A549 treated with Hydrocortisone at 1 μM for 4 hours (cell line): Measurements from ENCODE around the gene ZNF786. TPM values are rescaled to one million over a fixed set of nuclear protein-coding genes. Genes with fewer than 3 reads are reported as not detected.

ENCODE experiments used
- total RNA-seq: library from RNA; stranded (reverse); fragments of 200-300 nt; extraction: Qiagen RNA extraction; gene quantifications from 5 replicates; pipeline ENCODE4 v1.2.3, GENCODE V29; 2022

Gene ZNF786, protein sequence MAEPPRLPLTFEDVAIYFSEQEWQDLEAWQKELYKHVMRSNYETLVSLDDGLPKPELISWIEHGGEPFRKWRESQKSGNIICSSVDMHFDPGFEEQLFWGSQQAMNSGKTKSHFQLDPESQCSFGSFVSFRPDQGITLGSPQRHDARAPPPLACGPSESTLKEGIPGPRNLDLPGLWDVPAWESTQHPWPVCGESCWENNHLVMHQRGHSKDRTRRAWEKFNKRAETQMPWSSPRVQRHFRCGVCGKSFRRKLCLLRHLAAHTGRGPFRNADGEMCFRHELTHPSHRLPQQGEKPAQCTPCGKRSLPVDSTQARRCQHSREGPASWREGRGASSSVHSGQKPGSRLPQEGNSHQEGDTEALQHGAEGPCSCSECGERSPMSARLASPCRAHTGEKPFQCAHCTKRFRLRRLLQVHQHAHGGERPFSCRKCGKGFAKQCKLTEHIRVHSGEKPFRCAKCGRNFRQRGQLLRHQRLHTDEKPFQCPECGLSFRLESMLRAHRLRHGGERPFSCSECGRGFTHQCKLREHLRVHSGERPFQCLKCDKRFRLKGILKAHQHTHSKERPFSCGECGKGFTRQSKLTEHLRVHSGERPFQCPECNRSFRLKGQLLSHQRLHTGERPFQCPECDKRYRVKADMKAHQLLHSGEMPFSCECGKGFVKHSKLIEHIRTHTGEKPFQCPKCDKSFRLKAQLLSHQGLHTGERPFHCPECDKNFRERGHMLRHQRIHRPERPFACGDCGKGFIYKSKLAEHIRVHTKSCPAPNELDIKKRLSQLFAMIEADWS
- total RNA-seq: 5.9 to 6.8 TPM (median 6.2 TPM) in 5 replicates

GRCh38 chr7:149090397-149091195 is at the start of gene ZNF786:
ZNF786 (minus strand) TSS chr7:149090718; CDS start chr7:149090640, 78 bp downstream.

DNA sequence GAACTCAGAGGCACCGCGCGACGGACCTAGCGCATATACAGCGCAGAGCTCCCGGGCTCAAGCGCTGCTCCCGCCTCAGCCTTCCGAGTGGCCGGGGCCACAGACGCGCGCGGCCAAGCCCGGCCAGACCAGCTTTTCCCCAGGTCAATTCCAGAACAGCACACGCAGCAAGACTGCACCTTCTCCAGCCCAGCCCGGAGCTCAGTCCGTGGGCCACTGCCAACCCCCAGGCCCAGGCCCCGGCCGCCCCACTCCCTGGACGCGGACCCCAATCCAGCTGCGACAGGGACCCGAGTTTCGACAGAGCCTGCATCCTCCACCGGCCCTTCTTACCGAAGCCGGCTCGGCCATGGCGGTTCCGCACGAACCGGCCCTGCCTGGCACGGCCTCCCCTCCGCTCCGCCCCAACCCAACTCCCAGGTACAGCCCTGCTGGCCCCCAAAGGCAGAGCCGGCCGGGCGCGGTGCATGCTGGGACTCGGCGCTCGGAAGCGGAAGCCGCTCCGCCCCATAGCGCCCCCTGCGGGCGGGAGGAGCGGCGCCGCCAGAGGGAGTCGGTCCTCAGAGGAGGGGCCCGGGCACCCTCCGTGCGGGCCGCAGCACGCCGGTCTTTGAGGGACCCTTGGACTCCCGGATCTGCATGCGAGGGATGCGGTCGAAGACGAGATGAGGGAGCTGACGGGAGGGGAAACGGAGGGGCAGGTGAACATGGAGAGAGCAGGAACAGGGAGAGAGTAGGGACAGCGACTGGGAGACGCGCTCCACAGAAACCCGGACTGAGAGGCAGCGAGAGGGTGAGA is 35.5 kb upstream of the ZNF786 start, which contains the start of gene ZNF425:
ZNF425 (minus strand) TSS at position 462 of the 799 bp plus-strand sequence; CDS start at position 351, 111 bp downstream.

GRCh38 chr7:149028346-149029109 is 62.0 kb downstream of the ZNF786 start, which contains the start of gene PDIA4:
PDIA4 (minus strand) TSS chr7:149028505; CDS start chr7:149028408, 97 bp downstream.

Other genes with a start within 250 kb of the ZNF786 start
- 19.2 to 21.9 TPM (median 19.3 TPM) in 5 replicates for gene EZH2, start 206.4 kb downstream of the ZNF786 start, total RNA-seq
- gene PDIA4, start 62.2 kb downstream of the ZNF786 start, total RNA-seq: 164 to 209 TPM (median 175 TPM) in 5 replicates
- 1.1 to 1.7 TPM (median 1.4 TPM) in 5 replicates for gene ZNF425, start 35.6 kb upstream of the ZNF786 start, total RNA-seq
- 9.0 to 10.0 TPM (median 9.3 TPM) in 5 replicates for gene ZNF398, start 56.7 kb upstream of the ZNF786 start, total RNA-seq
- 23.0 to 25.8 TPM (median 24.4 TPM) in 5 replicates for gene ZNF282, start 104.8 kb upstream of the ZNF786 start, total RNA-seq
- gene ZNF212, start 148.9 kb upstream of the ZNF786 start, total RNA-seq: 10.2 to 11.5 TPM (median 11.1 TPM) in 5 replicates
- 5.0 to 6.6 TPM (median 5.6 TPM) in 5 replicates for gene ZNF783, start 171.5 kb upstream of the ZNF786 start, total RNA-seq